ENCODE data around the gene NLRP4.
"Not testable (repeated sequence)": the region's sequence is repeated elsewhere in the genome, so short reads cannot be mapped to it uniquely, and the experiment has no call there.

The NLRP4 gene

DNA sequence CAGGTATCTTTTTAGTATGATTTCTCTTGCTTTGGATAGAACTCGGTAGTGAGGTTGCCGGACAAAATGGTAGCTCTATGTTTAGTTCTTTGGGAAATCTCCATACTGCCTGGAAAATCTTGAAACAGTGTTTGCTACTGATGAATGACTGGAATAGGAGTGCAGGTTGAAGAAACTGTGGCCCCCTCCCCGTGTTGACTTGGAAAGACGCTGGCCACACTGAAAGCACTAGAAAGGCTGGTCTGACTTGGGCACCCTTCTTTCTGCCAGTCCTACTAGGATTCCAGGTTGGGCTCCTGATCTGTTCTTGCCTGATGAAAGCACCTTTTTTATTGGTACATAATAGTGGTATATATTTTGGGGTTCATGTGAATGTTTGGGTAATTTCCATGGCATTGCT, 46.3 kb downstream of the NLRP4 start:
- DNase-seq (ENCODE audit: low read depth in 2 of 3, low spot score in 2 of 3), result no peak

DNA sequence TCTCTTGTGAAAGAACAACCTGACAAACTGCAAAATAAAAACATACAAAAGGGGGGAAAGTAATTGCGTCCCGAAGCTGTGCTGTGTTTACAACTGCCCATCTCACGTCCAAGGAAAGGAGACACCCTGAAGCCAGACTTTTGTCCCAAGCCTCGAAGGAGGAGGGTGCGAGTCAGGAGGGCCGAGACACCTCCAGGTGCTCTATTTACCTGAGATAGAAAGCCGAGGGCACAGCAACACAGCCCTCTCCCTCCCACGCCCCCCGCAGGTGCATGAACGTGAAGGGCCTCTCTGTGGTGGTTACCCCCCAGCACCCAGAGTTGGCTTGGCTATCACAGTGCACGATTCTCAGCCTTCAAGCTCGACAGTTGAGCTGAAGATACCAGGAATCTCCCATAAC, 62.6 kb downstream of the NLRP4 start:
- no peak for DNase-seq (ENCODE audit: low read depth in 2 of 3, low spot score in 2 of 3)

DNA sequence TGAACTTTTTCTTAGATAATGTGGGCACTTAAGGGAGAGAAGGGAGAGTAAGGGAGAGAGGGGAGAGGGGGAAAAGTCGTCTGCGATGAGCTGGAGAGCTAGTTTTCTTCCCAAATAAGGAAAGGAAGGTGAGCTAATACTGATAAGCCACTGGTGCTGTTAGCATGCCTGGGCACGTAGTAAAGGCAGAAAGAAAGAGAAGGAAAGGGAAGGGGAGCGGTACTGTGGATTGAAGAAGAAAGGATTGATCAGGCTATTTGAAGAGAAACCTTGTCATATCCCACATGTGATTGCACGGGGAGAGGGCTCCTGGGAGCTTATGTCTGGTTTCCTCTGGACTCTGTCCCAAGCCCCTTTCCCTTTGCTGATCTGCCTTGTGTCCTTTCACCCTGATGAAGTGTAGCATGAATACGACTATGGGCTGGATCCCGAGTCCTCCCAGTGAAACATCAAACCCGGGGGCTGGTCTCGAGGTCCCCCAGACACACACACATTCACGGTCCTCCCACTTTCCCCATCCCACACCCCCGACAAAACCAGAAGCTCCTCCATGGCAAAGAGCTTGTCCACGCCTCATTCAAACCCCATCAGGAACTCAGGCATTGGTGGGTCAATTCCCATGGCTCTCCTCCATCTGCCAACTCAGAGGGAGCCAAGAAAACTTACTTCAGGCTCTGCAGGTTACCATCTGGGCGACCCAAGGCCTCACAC, 65.2 kb downstream of the NLRP4 start:
- DNase-seq (ENCODE audit: low read depth in 2 of 3, low spot score in 2 of 3), result no peak

DNA sequence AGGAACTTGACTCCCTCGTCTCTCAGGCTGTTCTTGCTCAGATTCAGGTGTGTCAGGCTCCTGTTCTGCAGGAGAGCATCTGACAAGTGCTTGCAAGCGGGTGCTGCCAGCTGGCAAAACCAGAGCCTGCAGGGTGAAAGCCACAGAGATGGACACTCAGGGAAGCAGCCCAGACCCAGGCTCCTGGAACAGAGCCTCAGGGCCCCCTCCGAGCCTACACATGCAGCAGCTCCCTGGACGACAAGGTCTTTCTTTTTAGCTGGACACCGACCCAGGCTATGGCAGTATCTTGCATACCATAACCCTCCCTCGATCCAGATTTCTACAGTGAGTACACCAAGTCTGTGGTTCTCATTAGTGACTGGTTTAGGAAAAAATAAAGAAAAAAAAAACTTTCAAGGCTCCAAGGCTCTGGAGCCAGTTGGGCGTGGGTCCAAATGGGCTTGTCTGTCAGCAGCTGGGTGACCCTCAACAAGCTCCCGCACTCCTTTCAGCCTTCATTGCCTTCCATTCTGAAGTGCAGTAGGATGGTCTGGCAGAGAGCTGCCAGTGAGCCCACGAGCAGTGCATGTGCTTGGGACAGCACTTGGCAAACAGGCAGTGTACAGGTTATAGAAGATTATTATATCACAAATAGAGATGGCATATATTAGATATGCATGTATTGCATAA, 65.9 kb downstream of the NLRP4 start:
- DNase-seq (ENCODE audit: low read depth in 2 of 3, low spot score in 2 of 3), result no peak

DNA sequence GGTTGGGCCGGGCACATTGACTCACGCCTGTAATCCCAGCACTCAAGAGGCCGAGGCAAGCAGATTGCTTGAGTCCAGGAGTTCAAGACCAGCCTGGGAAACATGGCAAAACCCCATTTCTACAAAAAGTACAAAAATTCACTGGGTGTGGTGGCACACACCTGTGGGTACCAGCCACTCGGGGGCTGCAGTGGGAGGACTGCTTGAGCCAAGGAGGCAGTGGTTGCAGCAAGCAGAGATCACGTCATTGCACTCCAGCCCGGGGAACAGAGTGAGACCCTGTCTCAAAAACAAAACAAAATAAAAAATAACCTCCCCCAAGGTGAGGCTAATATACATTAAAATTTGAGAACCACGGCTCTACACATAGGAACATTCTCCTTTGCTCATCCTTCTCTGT, 70.9 kb downstream of the NLRP4 start:
- DNase-seq (ENCODE audit: low read depth in 2 of 3, low spot score in 2 of 3), result no peak

DNA sequence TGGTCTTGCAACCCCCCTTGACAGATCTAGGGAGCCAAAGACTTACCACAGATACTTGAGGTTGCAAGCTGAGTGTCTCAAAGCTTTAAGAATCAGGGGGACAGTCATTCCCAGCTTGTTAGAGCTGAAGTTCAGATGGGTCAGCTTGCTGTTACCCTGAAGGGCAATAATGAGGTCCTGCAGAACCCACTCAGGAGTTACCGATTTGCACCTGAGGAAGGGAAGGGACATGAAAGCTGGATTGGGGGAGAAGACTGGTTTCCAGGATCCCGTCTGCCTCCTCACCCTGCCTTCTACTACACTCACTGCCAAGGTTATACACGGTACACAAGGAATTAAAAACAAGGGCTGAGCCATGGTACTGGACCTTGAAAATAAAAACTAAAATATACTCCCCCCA, 71.4 kb downstream of the NLRP4 start:
- DNase-seq (ENCODE audit: low read depth in 2 of 3, low spot score in 2 of 3), result no peak

DNA sequence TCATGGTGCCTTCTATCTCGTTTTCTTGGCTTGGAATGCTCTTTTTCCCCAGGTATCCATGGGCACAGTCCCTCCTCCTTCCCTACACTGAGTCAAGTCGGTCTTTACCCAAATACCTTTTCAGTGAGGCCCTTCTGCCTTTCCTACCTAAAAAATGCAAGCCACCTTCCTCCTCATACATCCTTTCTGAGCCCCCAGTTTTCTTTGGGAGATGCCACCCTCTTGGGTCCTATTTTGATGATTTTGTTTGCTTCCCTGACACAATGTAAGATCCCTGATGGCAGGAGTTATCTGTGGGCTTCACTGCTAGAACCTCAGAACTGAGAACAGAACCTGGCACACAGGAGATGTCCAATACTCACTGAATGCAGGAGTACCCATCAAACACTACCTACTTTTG, 73.5 kb downstream of the NLRP4 start:
- DNase-seq (ENCODE audit: low read depth in 2 of 3, low spot score in 2 of 3), result no peak

DNA sequence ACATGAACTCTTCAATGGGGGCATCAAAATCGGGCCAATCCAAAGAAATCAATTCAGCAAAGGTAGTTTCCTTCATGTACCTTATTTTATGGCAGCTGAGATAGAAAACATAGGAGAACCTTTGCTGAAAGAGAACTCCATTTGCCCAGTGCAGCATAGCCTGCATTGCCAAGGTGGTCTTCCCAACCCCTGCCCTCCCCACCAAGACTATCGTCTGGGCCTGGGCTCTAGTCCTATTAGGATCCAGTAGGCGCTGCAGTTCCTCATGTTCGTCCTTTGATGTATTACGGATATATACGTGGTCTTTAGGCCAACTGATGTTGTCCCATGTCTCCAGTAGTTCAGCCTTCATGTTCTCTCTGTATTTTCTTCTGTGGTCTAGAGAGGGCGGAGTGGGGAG, 76.6 kb downstream of the NLRP4 start:
- DNase-seq (ENCODE audit: low read depth in 2 of 3, low spot score in 2 of 3), result no peak

DNA sequence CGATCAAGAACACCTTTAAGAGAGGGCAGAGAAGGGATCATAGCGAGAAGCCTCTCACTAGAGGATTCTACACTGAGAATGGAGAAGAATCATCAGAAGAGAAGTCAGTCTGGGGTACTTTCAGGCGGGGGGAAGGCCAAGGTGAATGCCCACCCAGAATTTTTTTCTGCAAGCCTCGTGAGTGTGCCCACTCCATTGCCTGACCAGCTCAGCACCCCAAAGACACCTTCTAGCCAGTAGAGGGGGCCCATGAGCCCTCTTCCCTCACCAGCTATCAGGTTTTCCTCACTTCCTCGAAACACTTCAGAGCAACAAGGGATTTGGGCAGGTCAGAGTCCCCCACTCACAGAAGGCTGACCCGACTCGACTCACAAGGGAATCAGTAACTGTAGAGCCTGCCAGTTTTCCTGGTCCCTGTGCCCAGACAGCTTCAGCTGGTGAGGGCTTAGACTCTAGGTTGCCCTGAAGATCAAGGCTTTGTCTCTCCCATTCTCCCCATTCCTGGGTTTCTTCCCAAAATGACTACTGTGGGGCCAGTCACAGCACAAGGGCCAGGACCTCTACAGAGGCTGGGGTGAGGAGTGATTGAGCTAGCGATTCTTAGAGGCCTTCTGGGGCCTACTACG, 77.4 kb downstream of the NLRP4 start:
- DNase-seq (ENCODE audit: low read depth in 2 of 3, low spot score in 2 of 3), result no peak

DNA sequence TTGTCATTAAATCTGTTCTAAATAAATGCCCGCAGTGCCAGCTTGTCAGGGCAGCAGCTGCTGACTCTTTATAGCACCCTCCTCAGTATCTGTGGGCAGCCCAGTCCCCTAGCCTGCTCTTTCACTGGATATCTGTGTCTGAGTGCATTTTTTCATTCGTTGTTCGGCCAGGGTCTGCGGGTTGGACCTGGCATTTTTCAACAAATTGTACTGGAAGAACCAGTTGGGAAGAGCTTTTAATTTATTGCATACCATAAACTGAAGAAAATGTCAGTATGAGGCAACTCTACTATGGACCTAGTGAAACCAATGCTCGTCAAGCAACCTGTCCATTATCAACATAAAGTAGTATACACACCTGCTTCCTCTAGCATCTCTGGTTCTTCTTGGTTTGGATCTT, 87.2 kb downstream of the NLRP4 start:
- no peak for DNase-seq (ENCODE audit: low read depth in 2 of 3, low spot score in 2 of 3)

DNA sequence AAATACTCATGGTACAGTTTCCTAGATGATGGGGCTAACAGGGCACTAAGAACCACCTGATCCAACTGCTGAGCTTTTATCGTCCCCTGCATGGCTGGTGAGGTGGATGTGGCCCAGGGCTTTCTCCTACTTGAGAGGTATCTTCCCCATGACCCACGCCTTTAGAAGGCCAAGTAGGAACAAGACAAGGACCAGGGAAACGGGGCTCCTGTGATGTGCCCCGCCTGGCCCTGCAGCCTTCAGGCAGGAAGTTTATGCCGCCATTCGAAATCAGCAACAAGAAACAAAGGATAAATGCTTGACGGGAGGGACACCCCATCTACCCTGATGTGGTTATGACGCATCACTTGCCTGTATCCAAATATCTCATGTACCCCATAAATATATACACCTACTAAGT, 91.7 kb downstream of the NLRP4 start:
- no peak for DNase-seq (ENCODE audit: low read depth in 2 of 3, low spot score in 2 of 3)

DNA sequence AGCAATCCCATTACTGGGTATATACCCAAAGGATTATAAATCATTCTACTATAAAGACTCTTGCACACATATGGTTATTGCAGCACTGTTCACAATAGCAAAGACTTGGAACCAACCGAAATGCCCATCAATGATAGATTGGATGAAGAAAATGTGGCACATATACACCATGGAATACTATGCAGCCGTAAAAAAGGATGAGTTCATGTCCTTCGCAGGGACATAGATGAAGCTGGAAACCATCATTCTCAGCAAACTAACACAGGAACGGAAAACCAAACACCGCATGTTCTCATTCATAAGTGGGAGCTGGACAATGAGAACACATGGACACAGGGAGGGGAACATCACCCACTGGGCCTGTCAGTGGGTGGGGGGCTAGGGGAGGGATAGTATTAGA, 92.9 kb downstream of the NLRP4 start:
- not testable (repeated sequence) for DNase-seq (ENCODE audit: low read depth in 2 of 3, low spot score in 2 of 3)

DNA sequence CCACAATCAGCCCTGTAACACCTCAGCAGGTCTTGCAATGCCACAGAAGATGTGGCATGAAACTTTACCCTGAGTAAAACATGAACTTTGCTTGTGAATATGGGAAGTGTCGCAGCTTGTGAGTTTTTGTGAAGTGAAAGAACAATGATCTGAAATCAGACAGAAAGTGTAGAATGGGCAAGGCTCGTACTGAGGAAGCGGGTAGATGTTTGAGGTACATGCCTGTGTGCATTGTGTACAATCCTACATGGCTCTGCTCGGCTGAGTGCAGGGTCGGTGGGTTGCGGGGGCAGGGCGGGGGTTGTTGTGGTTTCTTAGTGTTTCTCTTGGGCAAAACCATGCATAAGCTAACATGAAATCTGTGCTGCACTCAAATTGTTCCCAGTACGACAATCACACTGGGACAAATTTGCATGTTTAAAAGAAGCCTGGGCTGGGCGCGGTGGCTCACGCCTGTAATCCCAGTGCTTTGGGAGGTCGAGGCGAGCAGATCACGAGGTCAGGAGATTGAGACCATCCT, 94.7 kb downstream of the NLRP4 start:
- no peak for DNase-seq (ENCODE audit: low read depth in 2 of 3, low spot score in 2 of 3)

Data from activated CD8-positive, alpha-beta memory T cell treated with anti-CD3 and anti-CD28 coated beads for 48 hours (primary cell).